CD14-positive monocyte (primary cell): ENCODE results near the gene C4orf33. TPM values are rescaled to one million over a fixed set of nuclear protein-coding genes. Genes with fewer than 3 reads are reported as not detected.

Experiments used
- DNase-seq, 3 donors: peaks; one replicate each; pipeline ENCODE4 v3.0.0-alpha.2; 2011 to 2022
- H2AFZ ChIP-seq: 2 replicates; pipeline ENCODE4 v1.6.0; 2012; ENCODE audit warnings: mild to moderate bottlenecking, low read depth, low read length, inconsistent platforms; ENCODE audit not compliant: insufficient read depth, poor library complexity, severe bottlenecking
- H3K27ac ChIP-seq, 2 donors: 1 replicate in 1 of 2; 2 replicates in 1 of 2; pipeline ENCODE4 v1.5.1; 2012 to 2013; ENCODE audit warnings: low read length in 2 of 2, control low read depth in 1 of 2, inconsistent platforms in 1 of 2, low read depth in 1 of 2, mild to moderate bottlenecking in 1 of 2
- H3K27me3 ChIP-seq, 2 donors: one replicate each; pipeline versions ENCODE4 v1.6.0 to v1.6.1; 2011 to 2013; ENCODE audit warnings: low read length in 2 of 2; ENCODE audit not compliant: control insufficient read depth in 2 of 2, insufficient read depth in 2 of 2
- H3K36me3 ChIP-seq, 2 donors: replicated peaks in 1 of 2; 1 replicate in 1 of 2; 2 replicates in 1 of 2; pipeline versions ENCODE4 v1.5.1 to v1.6.1; 2012 to 2013; ENCODE audit warnings: low read length in 2 of 2, control low read depth in 1 of 2, inconsistent platforms in 1 of 2, mild to moderate bottlenecking in 1 of 2; ENCODE audit not compliant: insufficient read depth in 2 of 2, control insufficient read depth in 1 of 2
- H3K4me1 ChIP-seq, 2 donors: 1 replicate in 1 of 2; 2 replicates in 1 of 2; pipeline versions ENCODE4 v1.5.1 to v1.6.1; 2012 to 2013; ENCODE audit warnings: low read length in 2 of 2, control low read depth in 1 of 2, inconsistent platforms in 1 of 2, mild to moderate bottlenecking in 1 of 2, moderate library complexity in 1 of 2; ENCODE audit not compliant: insufficient read depth in 2 of 2, control insufficient read depth in 1 of 2
- H3K4me2 ChIP-seq: replicated peaks from 2 replicates; pipeline ENCODE3; 2012; ENCODE audit warnings: low read length, moderate library complexity, mild to moderate bottlenecking; ENCODE audit not compliant: poor library complexity, severe bottlenecking; ENCODE audit errors: extremely low read depth
- H3K4me3 ChIP-seq, 3 experiments: fragments of 200-600 bp in 1 of 3; sonication (generic) in 1 of 3; replicated peaks in 1 of 3; 1 replicate in 2 of 3; 2 replicates in 1 of 3; pipeline ENCODE4 v1.5.1; 2011 to 2013; ENCODE audit warnings: low read length in 3 of 3, mild to moderate bottlenecking in 3 of 3, control low read depth in 2 of 3, low read depth in 2 of 3, inconsistent platforms in 1 of 3, moderate library complexity in 1 of 3
- H3K79me2 ChIP-seq: 2 replicates; pipeline ENCODE4 v1.6.0; 2012; ENCODE audit warnings: mild to moderate bottlenecking, control low read depth, inconsistent platforms, low read length, moderate library complexity; ENCODE audit not compliant: insufficient read depth
- H3K9ac ChIP-seq: 2 replicates; pipeline ENCODE4 v1.6.0; 2017; ENCODE audit warnings: low read length, mild to moderate bottlenecking; ENCODE audit not compliant: insufficient read depth, poor library complexity, severe bottlenecking
- H3K9me3 ChIP-seq, 2 donors: replicated peaks in 1 of 2; 1 replicate in 1 of 2; 2 replicates in 1 of 2; pipeline versions ENCODE4 v1.5.1 to v1.6.1; 2012 to 2013; ENCODE audit warnings: low read length in 2 of 2, control low read depth in 1 of 2; ENCODE audit not compliant: control insufficient read depth in 1 of 2, insufficient read depth in 1 of 2
- H4K20me1 ChIP-seq: 2 replicates; pipeline ENCODE4 v1.6.0; 2012; ENCODE audit warnings: mild to moderate bottlenecking, low read length, control low read depth, moderate library complexity; ENCODE audit not compliant: insufficient read depth
- H3K27ac Mint-ChIP-seq, 7 donors: one replicate each; pipeline ENCODE4 v1.8.0; 2020; ENCODE audit warnings: mild to moderate bottlenecking in 7 of 7, mixed read lengths in 7 of 7, moderate library complexity in 6 of 7, inconsistent platforms in 2 of 7
- H3K27me3 Mint-ChIP-seq, 3 donors: one replicate each; pipeline ENCODE4 v1.8.0; 2021 to 2022; ENCODE audit warnings: low read depth in 3 of 3, mild to moderate bottlenecking in 3 of 3, mixed read lengths in 3 of 3, moderate library complexity in 3 of 3, inconsistent platforms in 1 of 3
- H3K36me3 Mint-ChIP-seq, 2 donors: one replicate each; pipeline ENCODE4 v1.8.0; 2020; ENCODE audit warnings: mixed read lengths in 2 of 2, inconsistent platforms in 1 of 2, mild to moderate bottlenecking in 1 of 2
- H3K4me1 Mint-ChIP-seq: one replicate; pipeline ENCODE4 v1.8.0; 2020; ENCODE audit warnings: mild to moderate bottlenecking, mixed read lengths
- H3K4me3 Mint-ChIP-seq, 2 donors: one replicate each; pipeline ENCODE4 v1.8.0; 2020; ENCODE audit warnings: mild to moderate bottlenecking in 2 of 2, mixed read lengths in 2 of 2, moderate library complexity in 1 of 2
- H3K9me3 Mint-ChIP-seq, 7 donors: one replicate each; pipeline ENCODE4 v1.8.0; 2020 to 2022; ENCODE audit warnings: mixed read lengths in 7 of 7, mild to moderate bottlenecking in 6 of 7, moderate library complexity in 6 of 7, inconsistent platforms in 2 of 7
- CTCF ChIP-seq: fragments of 200-600 bp; IDR thresholded peaks from one replicate; pipeline ENCODE4 v1.8.0; 2022; ENCODE audit warnings: antibody characterized with exemption, mild to moderate bottlenecking
- WGBS: methylation state at CpG from one replicate; pipeline ENCODE4 v1.1.5; 2013; ENCODE audit warnings: missing lambda C conversion rate; ENCODE audit not compliant: insufficient coverage; 5-methylcytosine and 5-hydroxymethylcytosine counted together
- intact Hi-C, 2 donors: fragments of 100-400 bp; cut with micrococcal nuclease; formaldehyde crosslinking; loops; one replicate each; pipeline versions ENCODE4 v1.15.0 to v1.15.1; 2023
- polyA plus RNA-seq, 3 donors: library from polyadenylated mRNA; depleted of rRNA in 1 of 3; unstranded in 2 of 3; stranded (reverse) in 1 of 3; fragments of 300-500 nt in 2 of 3; fragments of >200 nt in 1 of 3; fragmentation: Illumina TruSeq in 2 of 3; gene quantifications; 1 replicate in 2 of 3; 2 replicates in 1 of 3; pipeline ENCODE4 v1.2.3, GENCODE V29; 2012 to 2021

Gene C4orf33
- polyA plus RNA-seq, 3 donors, result 16.6 to 33.0 (median 28.2) TPM

GRCh38 chr4:129087516-129087915, 8.4 kb upstream of the C4orf33 start:
- no peak overlapping the region for H3K4me2 ChIP-seq
- Mint-ChIP-seq H3K27ac (peak overlapping the region in 2 of 7 donors; percentile 64 to 76), H3K27me3 (peaks cover 0 to 1% (median 0%) of the 10 kb centered on the region in 3 donors), H3K36me3 (peaks cover 27% of the 10 kb centered on the region in 2 donors), H3K4me1 (peaks cover 30% of the 10 kb centered on the region), H3K4me3 (no peak overlapping the region), H3K9me3 (peaks cover 0 to 9% (median 4%) of the 10 kb centered on the region in 7 donors)
- DNase-seq, result no peak
- peaks cover 0 to 9% of the 10 kb centered on the region in 2 donors for H3K36me3 ChIP-seq
- no peak overlapping the region for H3K4me3 ChIP-seq
- H3K27me3 ChIP-seq, result no peaks in the 10 kb centered on the region
- H3K9ac ChIP-seq, result no peak overlapping the region
- no peak overlapping the region for H2AFZ ChIP-seq
- H4K20me1 ChIP-seq, result peaks cover 80% of the 10 kb centered on the region
- H3K27ac ChIP-seq, result no peak overlapping the region
- peaks cover 100% of the 10 kb centered on the region for H3K79me2 ChIP-seq
- TF ChIP-seq CTCF, result no peak
- no CpG with 5 or more reads among the region's 2 CpGs for WGBS
- no peaks in the 10 kb centered on the region for H3K9me3 ChIP-seq
- peaks cover 23 to 29% of the 10 kb centered on the region in 2 donors for H3K4me1 ChIP-seq
- intact Hi-C loops, result no loop called here

- Mint-ChIP-seq H3K27me3 (peaks cover 0 to 1% (median 0%) of the 10 kb centered on the region in 3 donors), H3K4me1 (peaks cover 40% of the 10 kb centered on the region), H3K4me3 (no peak overlapping the region), H3K27ac (no peak overlapping the region), H3K36me3 (peaks cover 7 to 12% of the 10 kb centered on the region in 2 donors), H3K9me3 (no peaks in the 10 kb centered on the region)
- no peaks in the 10 kb centered on the region for H3K36me3 ChIP-seq
- H3K9me3 ChIP-seq, result no peaks in the 10 kb centered on the region
- H3K4me2 ChIP-seq, result peak overlapping the region; percentile 68
- peak overlapping the region; percentile 54 to 81 (median 81) for H3K4me3 ChIP-seq
- peaks cover 91% of the 10 kb centered on the region for H3K79me2 ChIP-seq
- no peak for TF ChIP-seq CTCF
- H4K20me1 ChIP-seq, result peaks cover 43% of the 10 kb centered on the region
- H3K27ac ChIP-seq, result peak overlapping the region; percentile 97 to 99
- H3K27me3 ChIP-seq, result no peaks in the 10 kb centered on the region
- peak overlapping the region; percentile 94 for H3K9ac ChIP-seq
- H3K4me1 ChIP-seq, result peaks cover 38 to 61% of the 10 kb centered on the region in 2 donors
- H2AFZ ChIP-seq, result peak overlapping the region; percentile 81
- intact Hi-C loops, result loop anchor here (5.0 to 10.0 kb wide), 8 partner anchors 178 to 1128 kb away; partner anchors contain the start of genes PGRMC2 (in 2 of the 2), ABHD18 (in 1 of the 2), LARP1B (in 1 of the 2) and MFSD8 (in 1 of the 2)
- DNase-seq, result no peak
- 0% methylated on average over 8 of the region's 11 CpGs for WGBS
These were observed 3.2 kb upstream of the C4orf33 start for GRCh38 chr4:129092631-129093190.
